Mesothelial cell of epicardium (in vitro differentiated cells): ENCODE data around the gene KIF25. TPM values are rescaled to one million over a fixed set of nuclear protein-coding genes. Genes with fewer than 3 reads are reported as not detected.
A peak's percentile ranks its signal among the peaks of the same experiment; 100 is the strongest.

ENCODE experiments used
- DNase-seq, 2 experiments: peaks; one replicate each; pipeline ENCODE4 v3.0.0; 2021; ENCODE audit warnings: low spot score in 2 of 2; ENCODE audit not compliant: unreplicated experiment in 2 of 2
- H3K27ac Mint-ChIP-seq: 2 replicates; pipeline ENCODE4 v1.8.0; 2021; ENCODE audit warnings: mixed read lengths
- H3K27me3 Mint-ChIP-seq: 2 replicates; pipeline ENCODE4 v1.8.0; 2021; ENCODE audit warnings: low read depth, mixed read lengths
- H3K36me3 Mint-ChIP-seq: 2 replicates; pipeline ENCODE4 v1.8.0; 2021; ENCODE audit warnings: mixed read lengths
- H3K4me1 Mint-ChIP-seq: 2 replicates; pipeline ENCODE4 v1.8.0; 2021; ENCODE audit warnings: mixed read lengths
- H3K4me3 Mint-ChIP-seq: 2 replicates; pipeline ENCODE4 v1.8.0; 2021; ENCODE audit warnings: mild to moderate bottlenecking, moderate library complexity, mixed read lengths
- H3K9me3 Mint-ChIP-seq: 2 replicates; pipeline ENCODE4 v1.8.0; 2021; ENCODE audit warnings: mixed read lengths
- CTCF ChIP-seq: fragments of 200-600 bp; sonication (generic); IDR thresholded peaks from one replicate; pipeline ENCODE4 v1.5.0; 2021; ENCODE audit warnings: antibody characterized with exemption; ENCODE audit not compliant: unreplicated experiment
- total RNA-seq: library from RNA; stranded (reverse); gene quantifications from 3 replicates; pipeline ENCODE4 v1.2.1, GENCODE V29; 2021

Gene KIF25
- total RNA-seq, 1 donor from 2014 or later: 1.6 TPM

DNA sequence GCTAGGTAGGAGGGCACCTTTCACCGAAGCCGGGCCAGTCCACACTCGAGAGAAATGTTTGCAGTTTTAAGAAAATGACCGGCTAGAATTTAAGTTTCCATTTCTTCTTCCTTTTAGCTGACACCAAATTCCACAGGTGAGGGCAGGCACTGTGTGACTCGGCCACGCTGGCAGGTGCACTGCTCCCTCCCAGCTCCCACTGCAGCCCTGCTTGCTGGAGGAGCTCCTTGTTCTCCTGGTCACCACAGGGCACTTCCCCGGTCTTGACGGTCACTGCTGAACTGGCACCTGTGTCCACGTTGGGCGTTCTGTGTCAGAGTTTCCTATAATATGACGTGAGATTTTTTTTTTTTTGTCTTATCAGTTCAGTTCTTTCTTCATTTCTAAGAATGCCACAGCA is 3.6 kb upstream of the KIF25 start:
- Mint-ChIP-seq H3K36me3 (no peaks in the 10 kb centered on the region), H3K27me3 (no peaks in the 10 kb centered on the region), H3K4me1 (peaks cover 11% of the 10 kb centered on the region), H3K27ac (no peak overlapping the region), H3K4me3 (no peak overlapping the region), H3K9me3 (no peaks in the 10 kb centered on the region)
- no peak for DNase-seq
- no peak for TF ChIP-seq CTCF

DNA sequence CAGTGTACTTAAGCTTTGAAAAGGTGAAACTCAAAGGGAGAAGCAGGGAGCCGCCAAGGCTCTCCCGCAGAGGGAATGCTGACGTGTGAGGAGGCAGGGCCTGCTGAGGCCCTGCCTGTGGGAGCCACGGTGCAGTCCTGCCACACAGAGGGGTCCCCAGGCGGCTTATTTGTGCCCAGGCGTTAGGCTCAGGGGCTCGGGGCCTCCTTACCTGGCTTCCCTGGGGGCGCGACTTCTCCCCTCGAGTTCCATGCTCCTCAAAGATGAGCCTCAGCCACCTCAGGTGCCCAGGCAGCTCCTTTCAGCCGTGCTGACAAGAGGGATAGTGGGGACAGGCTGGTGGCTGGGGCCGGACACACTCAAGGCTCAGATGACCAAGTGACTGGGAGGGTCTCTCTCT is 2.2 kb upstream of the KIF25 start:
- H3K27ac Mint-ChIP-seq: peak overlapping the region; percentile 47

GRCh38 chr6:167995731-167996151 is 1.7 kb upstream of the KIF25 start:
- H3K27me3 Mint-ChIP-seq: no peaks in the 10 kb centered on the region
- H3K4me1 Mint-ChIP-seq: peaks cover 11% of the 10 kb centered on the region
- H3K27ac Mint-ChIP-seq: no peak overlapping the region
- no peaks in the 10 kb centered on the region for H3K9me3 Mint-ChIP-seq
- no peak for TF ChIP-seq CTCF
- DNase-seq: no peak
- no peak overlapping the region for H3K4me3 Mint-ChIP-seq
- H3K36me3 Mint-ChIP-seq: no peaks in the 10 kb centered on the region

More for the DNA sequence above, 2.2 kb upstream of the KIF25 start:
- peaks cover 11% of the 10 kb centered on the region for H3K4me1 Mint-ChIP-seq
- no peaks in the 10 kb centered on the region for H3K9me3 Mint-ChIP-seq
- no peaks in the 10 kb centered on the region for H3K36me3 Mint-ChIP-seq
- no peak for TF ChIP-seq CTCF
- H3K4me3 Mint-ChIP-seq: no peak overlapping the region
- no peaks in the 10 kb centered on the region for H3K27me3 Mint-ChIP-seq
- no peak for DNase-seq

DNA sequence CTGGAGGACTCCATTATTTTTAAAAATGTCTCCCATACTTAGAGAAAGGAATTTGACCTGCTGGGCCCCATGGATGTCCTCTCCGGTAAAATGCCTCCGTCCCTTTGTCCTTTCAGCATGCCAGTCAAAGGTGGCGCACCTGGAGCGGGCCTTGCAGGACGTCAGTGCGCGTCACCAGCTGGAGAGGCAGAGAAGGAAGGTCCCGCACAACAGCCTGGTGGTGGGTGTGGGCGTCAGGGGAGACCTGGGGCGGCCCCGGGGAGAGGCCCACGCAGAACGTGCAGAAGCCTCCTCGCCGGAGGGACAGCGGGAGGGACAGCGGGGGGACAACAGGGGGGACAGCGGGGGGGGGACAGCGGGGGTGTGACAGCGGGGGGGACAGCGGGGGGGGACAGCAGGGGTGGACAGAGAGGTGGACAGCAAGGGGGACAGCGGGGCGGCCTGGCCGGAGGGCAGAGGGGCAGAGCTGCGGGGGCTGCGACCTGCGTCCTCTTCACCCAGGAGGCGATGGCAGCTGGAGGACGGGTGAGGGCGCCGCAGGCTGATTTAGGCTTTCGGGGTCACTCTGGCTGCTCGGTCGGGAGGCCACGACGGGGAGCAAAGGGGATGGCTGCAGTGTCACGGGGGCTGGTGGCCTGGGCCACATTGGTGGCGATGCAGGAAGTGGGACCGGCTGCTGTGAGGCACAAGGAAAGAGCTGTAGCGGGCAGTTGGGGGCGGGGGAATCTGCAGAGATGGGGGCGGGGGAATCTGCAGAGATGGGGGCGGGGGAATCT is 859 bp upstream of the KIF25 start:
- Mint-ChIP-seq H3K27me3 (no peaks in the 10 kb centered on the region), H3K4me1 (peaks cover 11% of the 10 kb centered on the region), H3K4me3 (peak overlapping the region; percentile 40), H3K9me3 (no peaks in the 10 kb centered on the region), H3K27ac (no peak overlapping the region), H3K36me3 (no peaks in the 10 kb centered on the region)
- DNase-seq: no peak
- TF ChIP-seq CTCF: no peak

DNA sequence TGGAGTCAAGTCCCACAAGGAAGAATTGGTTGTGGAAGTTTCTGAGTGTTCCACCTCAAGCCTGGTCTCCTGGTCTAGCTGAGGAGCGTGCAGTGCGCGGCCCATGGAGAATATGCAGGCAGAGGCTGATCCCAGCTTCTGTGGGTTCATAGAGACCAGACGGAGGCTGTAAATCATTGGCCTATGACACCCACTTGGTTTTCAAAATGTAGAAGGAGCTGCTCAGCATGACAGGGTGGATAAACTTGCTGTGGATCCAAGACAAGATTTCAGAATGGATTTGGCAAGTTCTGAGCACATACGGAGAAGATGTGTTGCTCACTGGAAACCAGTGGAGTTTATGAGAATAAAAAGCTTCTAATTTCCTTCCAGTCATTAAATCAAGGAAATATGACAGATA is 744 bp downstream of the KIF25 start:
- no peaks in the 10 kb centered on the region for H3K27me3 Mint-ChIP-seq
- H3K9me3 Mint-ChIP-seq: no peaks in the 10 kb centered on the region
- H3K4me3 Mint-ChIP-seq: no peak overlapping the region
- no peak overlapping the region for H3K27ac Mint-ChIP-seq
- no peak for TF ChIP-seq CTCF
- no peaks in the 10 kb centered on the region for H3K36me3 Mint-ChIP-seq
- no peak for DNase-seq
- H3K4me1 Mint-ChIP-seq: peaks cover 11% of the 10 kb centered on the region
